Endothelial cell (in vitro differentiated cells): ENCODE measurements around the gene JMJD6. TPM values are rescaled to one million over a fixed set of nuclear protein-coding genes. Genes with fewer than 3 reads are reported as not detected.

ENCODE experiments used
- DNase-seq: peaks from one replicate; pipeline ENCODE4 v3.0.0; 2021; ENCODE audit warnings: low spot score
- H3K27ac Mint-ChIP-seq: one replicate; pipeline ENCODE4 v1.8.0; 2021; ENCODE audit warnings: mixed read lengths, inconsistent platforms; ENCODE audit not compliant: unreplicated experiment
- H3K27me3 Mint-ChIP-seq: one replicate; pipeline ENCODE4 v1.8.0; 2021; ENCODE audit warnings: mild to moderate bottlenecking, moderate library complexity, mixed read lengths, inconsistent platforms; ENCODE audit not compliant: unreplicated experiment
- H3K36me3 Mint-ChIP-seq: one replicate; pipeline ENCODE4 v1.8.0; 2021; ENCODE audit warnings: mild to moderate bottlenecking, low read depth, mixed read lengths, inconsistent platforms; ENCODE audit not compliant: unreplicated experiment
- H3K4me1 Mint-ChIP-seq: one replicate; pipeline ENCODE4 v1.8.0; 2021; ENCODE audit warnings: mild to moderate bottlenecking, mixed read lengths, inconsistent platforms; ENCODE audit not compliant: unreplicated experiment
- H3K4me3 Mint-ChIP-seq: one replicate; pipeline ENCODE4 v1.8.0; 2021; ENCODE audit warnings: mild to moderate bottlenecking, mixed read lengths, inconsistent platforms; ENCODE audit not compliant: unreplicated experiment
- H3K9me3 Mint-ChIP-seq: one replicate; pipeline ENCODE4 v1.8.0; 2021; ENCODE audit warnings: mixed read lengths, inconsistent platforms; ENCODE audit not compliant: unreplicated experiment
- CTCF ChIP-seq: fragments of 200-600 bp; sonication (generic); IDR thresholded peaks from one replicate; pipeline ENCODE4 v1.5.0; 2021; ENCODE audit warnings: antibody characterized with exemption; ENCODE audit not compliant: unreplicated experiment
- total RNA-seq: library from RNA; stranded (reverse); fragmentation: NEBNext Ultra II Directional; extraction: Animal tissue kit (Norgen Biotek cat#: 25700); gene quantifications from one replicate; pipeline ENCODE4 v1.2.1, GENCODE V29; 2021; ENCODE audit not compliant: unreplicated experiment

The JMJD6 gene
- total RNA-seq, 1 donor from 2014 or later: 25.6 TPM

GRCh38 chr17:76735586-76736348 is 9.4 kb upstream of the JMJD6 start:
- no peak for TF ChIP-seq CTCF
- Mint-ChIP-seq H3K36me3 (peaks cover 31% of the 10 kb centered on the region), H3K27ac (peak overlapping the region; percentile 98), H3K4me3 (peak overlapping the region; percentile 100), H3K9me3 (no peaks in the 10 kb centered on the region), H3K27me3 (peaks cover 14% of the 10 kb centered on the region), H3K4me1 (peaks cover 38% of the 10 kb centered on the region)
- no peak for DNase-seq

- DNase-seq: no peak
- Mint-ChIP-seq H3K4me3 (peak overlapping the region; percentile 100), H3K4me1 (peaks cover 38% of the 10 kb centered on the region), H3K27me3 (peaks cover 14% of the 10 kb centered on the region), H3K36me3 (peaks cover 31% of the 10 kb centered on the region), H3K27ac (peak overlapping the region; percentile 75), H3K9me3 (no peaks in the 10 kb centered on the region)
- no peak for TF ChIP-seq CTCF
Observed at GRCh38 chr17:76735006-76735405, 8.6 kb upstream of the JMJD6 start.

- Mint-ChIP-seq H3K36me3 (peaks cover 31% of the 10 kb centered on the region), H3K9me3 (no peaks in the 10 kb centered on the region), H3K27ac (peak overlapping the region; percentile 79), H3K4me3 (peak overlapping the region; percentile 88), H3K27me3 (peaks cover 12% of the 10 kb centered on the region), H3K4me1 (peaks cover 38% of the 10 kb centered on the region)
- no peak for TF ChIP-seq CTCF
- DNase-seq: no peak
Observed at GRCh38 chr17:76734080-76734840, 7.9 kb upstream of the JMJD6 start.

- Mint-ChIP-seq H3K27ac (peak overlapping the region; percentile 79), H3K4me3 (peak overlapping the region; percentile 88), H3K36me3 (peaks cover 31% of the 10 kb centered on the region), H3K27me3 (peaks cover 13% of the 10 kb centered on the region), H3K4me1 (peaks cover 35% of the 10 kb centered on the region), H3K9me3 (no peaks in the 10 kb centered on the region)
- no peak for DNase-seq
- no peak for TF ChIP-seq CTCF
Observed at GRCh38 chr17:76733618-76733957, 7.2 kb upstream of the JMJD6 start.
